Muscle of arm (tissue), 12 donors: ENCODE measurements around the gene PRKAR1B. TPM values are rescaled to one million over a fixed set of nuclear protein-coding genes. Genes with fewer than 3 reads are reported as not detected.

Source experiments
- DNase-seq: peaks from one replicate; pipeline ENCODE4 v3.0.0-alpha.2; 2013
- polyA plus RNA-seq, 12 donors: library from polyadenylated mRNA; unstranded; fragments of 120-200 nt; gene quantifications; one replicate each; pipeline ENCODE4 v1.2.1, GENCODE V29; 2013; ENCODE audit not compliant: insufficient read length in 12 of 12

Gene PRKAR1B
- polyA plus RNA-seq, 12 donors: 24.3 to 65.7 (median 26.8) TPM; not detected in 1

- DNase-seq: no peak
These were observed 202.3 kb downstream of the PRKAR1B start for GRCh38 chr7:524800-525199.

GRCh38 chr7:523347-524336, 203.4 kb downstream of the PRKAR1B start:
- no peak for DNase-seq

- DNase-seq: no peak
These were observed 204.1 kb downstream of the PRKAR1B start for GRCh38 chr7:522951-523314.

GRCh38 chr7:522071-522950, 204.8 kb downstream of the PRKAR1B start:
- DNase-seq: peak; percentile 31

- DNase-seq: peak; percentile 58
These were observed 205.6 kb downstream of the PRKAR1B start for GRCh38 chr7:521221-522070.

- DNase-seq: no peak
These were observed 206.4 kb downstream of the PRKAR1B start for GRCh38 chr7:520503-521161.

- peak; percentile 25 for DNase-seq
These were observed 207.3 kb downstream of the PRKAR1B start, which contains the start of gene PDGFA for GRCh38 chr7:519484-520390. TSS of gene PDGFA (minus strand) at chr7:519846. CDS start at chr7:519001, 845 bp downstream.

- peak; percentile 41 for DNase-seq
These were observed 208.2 kb downstream of the PRKAR1B start for GRCh38 chr7:518630-519483.

GRCh38 chr7:517774-518629, 209.1 kb downstream of the PRKAR1B start:
- DNase-seq: peak; percentile 41

GRCh38 chr7:516606-517456, 210.2 kb downstream of the PRKAR1B start:
- DNase-seq: peak; percentile 40

GRCh38 chr7:516216-516605, 210.9 kb downstream of the PRKAR1B start:
- peak; percentile 43 for DNase-seq

GRCh38 chr7:515628-516027, 211.5 kb downstream of the PRKAR1B start:
- no peak for DNase-seq

GRCh38 chr7:514651-515598, 212.2 kb downstream of the PRKAR1B start:
- DNase-seq: no peak

GRCh38 chr7:514242-514641, 212.8 kb downstream of the PRKAR1B start:
- no peak for DNase-seq

GRCh38 chr7:513521-514166, 213.4 kb downstream of the PRKAR1B start:
- DNase-seq: no peak
